Myocyte (in vitro differentiated cells): ENCODE measurements around the gene WDR35. TPM values are rescaled to one million over a fixed set of nuclear protein-coding genes. Genes with fewer than 3 reads are reported as not detected.

ENCODE experiments used
- DNase-seq: peaks from one replicate; pipeline ENCODE4 v3.0.0-alpha.2; 2012; ENCODE audit warnings: low read depth
- polyA plus RNA-seq: library from polyadenylated mRNA; unstranded; fragments of >200 nt; gene quantifications from one replicate; pipeline ENCODE4 v1.2.1, GENCODE V29; 2012; ENCODE audit warnings: missing spikeins
- total RNA-seq: library from RNA; depleted of rRNA; stranded (reverse); fragments of >200 nt; gene quantifications from 2 replicates; pipeline ENCODE4 v1.2.3, GENCODE V29; 2014

The WDR35 gene
- 10.6 and 12.4 TPM in 2 replicates for total RNA-seq
- 3.6 TPM for polyA plus RNA-seq

- DNase-seq = peak; percentile 93
Measured at GRCh38 chr2:19989667-19990415, at the start of gene WDR35. Gene WDR35 (minus strand): TSS chr2:19990105. CDS start chr2:19990015, 90 bp downstream.

- DNase-seq = no peak
Measured at GRCh38 chr2:20037660-20038059, 47.8 kb upstream of the WDR35 start.

GRCh38 chr2:20035955-20036666 is 46.2 kb upstream of the WDR35 start:
- no peak for DNase-seq

- DNase-seq = no peak
Measured at GRCh38 chr2:20034821-20035220, 44.9 kb upstream of the WDR35 start.

GRCh38 chr2:20034218-20034617 is 44.3 kb upstream of the WDR35 start:
- DNase-seq = no peak

GRCh38 chr2:20033322-20033721 is 43.4 kb upstream of the WDR35 start:
- no peak for DNase-seq

GRCh38 chr2:20030224-20030623 is 40.3 kb upstream of the WDR35 start:
- DNase-seq = no peak

GRCh38 chr2:20027705-20028434 is 38.0 kb upstream of the WDR35 start:
- peak; percentile 22 for DNase-seq

- DNase-seq = no peak
Measured at GRCh38 chr2:20027260-20027677, 37.4 kb upstream of the WDR35 start.

GRCh38 chr2:20025065-20025786 is 35.3 kb upstream of the WDR35 start:
- no peak for DNase-seq

GRCh38 chr2:20023688-20024087 is 33.8 kb upstream of the WDR35 start:
- DNase-seq = no peak

- no peak for DNase-seq
Measured at GRCh38 chr2:20021405-20022009, 31.6 kb upstream of the WDR35 start.

GRCh38 chr2:20019747-20020146 is 29.8 kb upstream of the WDR35 start:
- no peak for DNase-seq

- DNase-seq = no peak
Measured at GRCh38 chr2:20018601-20019152, 28.8 kb upstream of the WDR35 start.

GRCh38 chr2:20016346-20016745 is 26.4 kb upstream of the WDR35 start:
- no peak for DNase-seq

- DNase-seq = peak; percentile 72
Measured at GRCh38 chr2:20015482-20016083, 25.7 kb upstream of the WDR35 start.

- DNase-seq = no peak
Measured at GRCh38 chr2:20013126-20013849, 23.4 kb upstream of the WDR35 start.

- DNase-seq = peak; percentile 69
Measured at GRCh38 chr2:20012282-20013125, 22.6 kb upstream of the WDR35 start, which contains the start of gene MATN3. Gene MATN3 (minus strand): TSS chr2:20012668. CDS start chr2:20012631, 37 bp downstream.

GRCh38 chr2:20012032-20012281 is 22.1 kb upstream of the WDR35 start:
- no peak for DNase-seq
